Stomach (tissue), 9 donors: ENCODE measurements around the gene LRRC10. TPM values are rescaled to one million over a fixed set of nuclear protein-coding genes. Genes with fewer than 3 reads are reported as not detected.
A peak's percentile ranks its signal among the peaks of the same experiment; 100 is the strongest.

ENCODE experiments used
- DNase-seq, 2 donors: peaks; one replicate each; pipeline versions ENCODE4 v3.0.0 to v3.0.0-alpha.2; 2013 to 2019
- H3K27ac ChIP-seq, 5 donors: fragments of 200-600 bp in 4 of 5; sonication (generic) in 4 of 5; one replicate each; pipeline ENCODE4 v1.5.1; 2013 to 2019; ENCODE audit warnings: mild to moderate bottlenecking in 1 of 5, moderate library complexity in 1 of 5
- H3K27me3 ChIP-seq, 3 donors: fragments of 200-600 bp; sonication (generic); one replicate each; pipeline ENCODE4 v1.5.1; 2017 to 2019; ENCODE audit warnings: mixed run types in 1 of 3
- H3K36me3 ChIP-seq, 4 donors: fragments of 200-600 bp; sonication (generic); 1 replicate in 3 of 4; 2 replicates in 1 of 4; pipeline ENCODE4 v1.5.1; 2016 to 2019
- H3K4me1 ChIP-seq, 4 donors: fragments of 200-600 bp; sonication (generic); one replicate each; pipeline ENCODE4 v1.5.1; 2016 to 2019
- H3K4me3 ChIP-seq, 4 donors: fragments of 200-600 bp; sonication (generic) in 3 of 4; one replicate each; pipeline ENCODE4 v1.5.1; 2016 to 2019; ENCODE audit warnings: mild to moderate bottlenecking in 1 of 4
- H3K9me3 ChIP-seq, 4 donors: fragments of 200-600 bp; sonication (generic); one replicate each; pipeline ENCODE4 v1.5.1; 2016 to 2019
- CTCF ChIP-seq, 7 experiments: fragments of 450-650 bp in 4 of 7; fragments of 200-600 bp in 3 of 7; sonication (generic) in 3 of 7; IDR thresholded peaks; one replicate each; pipeline ENCODE4 v1.5.1; 2016 to 2019; ENCODE audit warnings: antibody characterized with exemption in 7 of 7, control low read depth in 2 of 7, mild to moderate bottlenecking in 1 of 7
- EP300 ChIP-seq: sonication (generic); formaldehyde crosslinking; IDR thresholded peaks from one replicate; pipeline ENCODE4 v1.6.1; 2017; ENCODE audit warnings: antibody characterized with exemption
- POLR2A ChIP-seq, 4 donors: fragments of 450-650 bp; IDR thresholded peaks; one replicate each; pipeline ENCODE4 v1.6.1; 2016; ENCODE audit warnings: antibody characterized with exemption in 4 of 4, control low read depth in 2 of 4, mild to moderate bottlenecking in 1 of 4, moderate library complexity in 1 of 4
- POLR2AphosphoS5 ChIP-seq, 3 donors: sonication (generic); formaldehyde crosslinking; IDR thresholded peaks; one replicate each; pipeline ENCODE4 v1.6.1; 2016; ENCODE audit warnings: antibody characterized with exemption in 3 of 3
- WGBS, 5 donors: extraction: QIAGEN DNeasy Blood & Tissue Kit in 3 of 5; methylation state at CpG; one replicate each; pipeline versions ENCODE4 v1.1.5 to v1.1.7; 2013 to 2018; 5-methylcytosine and 5-hydroxymethylcytosine counted together
- intact Hi-C: fragments of 100-400 bp; cut with DNase I; formaldehyde crosslinking; loops from one replicate; pipeline ENCODE4 v1.15.1; 2023; ENCODE audit warnings: low total_unique reads
- polyA plus RNA-seq, 3 donors: library from polyadenylated mRNA; stranded (reverse); fragments of 200-250 nt; gene quantifications; one replicate each; pipeline ENCODE4 v1.2.3, GENCODE V29; 2013
- total RNA-seq, 5 donors: library from RNA; depleted of rRNA; stranded (reverse); fragments of >200 nt; gene quantifications; one replicate each; pipeline versions ENCODE4 v1.1.0 to v1.2.3, GENCODE V29; 2014 to 2016
- donor health status: healthy with polysubstance abuse.
- donor health status: Bipolar disorder and iron deficiency.
- donor health status: healthy.

Gene LRRC10
- total and polyA plus RNA-seq, 8 donors: not detected

- DNase-seq: peak in 1 of 2 donors; percentile 19
- Histone ChIP-seq H3K4me1 (peaks cover 6 to 21% (median 11%) of the 10 kb centered on the region in 4 donors), H3K27ac (no peak overlapping the region), H3K27me3 (no peaks in the 10 kb centered on the region), H3K4me3 (no peak overlapping the region), H3K36me3 (peaks cover 12 to 17% (median 16%) of the 10 kb centered on the region in 4 donors), H3K9me3 (no peaks in the 10 kb centered on the region)
- intact Hi-C loops: loop anchor here (10.0 kb wide), 1 partner anchor 298 kb away; no protein-coding TSS in a partner anchor
- no peak for TF ChIP-seq POLR2AphosphoS5 (IDR thresholded peaks at IDR 0.05)
- no peak for TF ChIP-seq EP300
- no peak for TF ChIP-seq CTCF (IDR thresholded peaks at IDR 0.05)
- no peak for TF ChIP-seq POLR2A (IDR thresholded peaks at IDR 0.05)
Observed at GRCh38 chr12:69583203-69583602, 27.5 kb downstream of the LRRC10 start.

- Histone ChIP-seq H3K4me1 (peaks cover 0 to 6% (median 0%) of the 10 kb centered on the region in 4 donors), H3K36me3 (peaks cover 0 to 11% (median 6%) of the 10 kb centered on the region in 4 donors), H3K27me3 (no peaks in the 10 kb centered on the region), H3K4me3 (no peak overlapping the region), H3K27ac (no peak overlapping the region), H3K9me3 (no peaks in the 10 kb centered on the region)
- intact Hi-C loops: loop anchor here (10.0 kb wide), 1 partner anchor 295 kb away; no protein-coding TSS in a partner anchor
- WGBS, 5 donors: 93 to 100% (median 97%) methylated on average over 1 of the region's 1 CpG
- TF ChIP-seq EP300 (no peak), CTCF (IDR thresholded peaks at IDR 0.05) (no peak), POLR2AphosphoS5 (IDR thresholded peaks at IDR 0.05) (no peak), POLR2A (IDR thresholded peaks at IDR 0.05) (no peak)
- no peak for DNase-seq
Observed at GRCh38 chr12:69580074-69580473, 30.6 kb downstream of the LRRC10 start.

GRCh38 chr12:69579029-69579428 is 31.7 kb downstream of the LRRC10 start:
- DNase-seq: no peak
- intact Hi-C loops: no loop called here
- Histone ChIP-seq H3K36me3 (peaks cover 7 to 22% (median 17%) of the 10 kb centered on the region in 4 donors), H3K4me3 (no peak overlapping the region), H3K27ac (no peak overlapping the region), H3K4me1 (no peaks in the 10 kb centered on the region), H3K27me3 (no peaks in the 10 kb centered on the region), H3K9me3 (no peaks in the 10 kb centered on the region)
- 73 to 85% (median 81%) methylated on average over 4 of the region's 4 CpGs for WGBS, 5 donors
- no peak for TF ChIP-seq POLR2AphosphoS5 (IDR thresholded peaks at IDR 0.05)
- TF ChIP-seq EP300: no peak
- no peak for TF ChIP-seq POLR2A (IDR thresholded peaks at IDR 0.05)
- no peak for TF ChIP-seq CTCF (IDR thresholded peaks at IDR 0.05)

GRCh38 chr12:69578283-69578682 is 32.4 kb downstream of the LRRC10 start:
- H3K27ac ChIP-seq: no peak overlapping the region
- H3K27me3 ChIP-seq: no peaks in the 10 kb centered on the region
- TF ChIP-seq EP300 (no peak), CTCF (IDR thresholded peaks at IDR 0.05) (no peak), POLR2AphosphoS5 (IDR thresholded peaks at IDR 0.05) (no peak)
- H3K9me3 ChIP-seq: no peaks in the 10 kb centered on the region
- WGBS, 5 donors: 79 to 95% (median 82%) methylated on average over 2 of the region's 2 CpGs
- no peak overlapping the region for H3K4me3 ChIP-seq
- H3K36me3 ChIP-seq: peaks cover 9 to 29% (median 24%) of the 10 kb centered on the region in 4 donors
- DNase-seq: no peak
- H3K4me1 ChIP-seq: no peaks in the 10 kb centered on the region
- intact Hi-C loops: no loop called here
